LNCAP (cell line): Measurements from ENCODE around the gene SPATS2.

Experiments
- TF ChIP-seq, protein P1 (sequence below): fragments of 450-650 bp; IDR thresholded peaks from 2 replicates; pipeline ENCODE4 v1.5.1; 2017; ENCODE audit warnings: mild to moderate bottlenecking

The SPATS2 gene

DNA sequence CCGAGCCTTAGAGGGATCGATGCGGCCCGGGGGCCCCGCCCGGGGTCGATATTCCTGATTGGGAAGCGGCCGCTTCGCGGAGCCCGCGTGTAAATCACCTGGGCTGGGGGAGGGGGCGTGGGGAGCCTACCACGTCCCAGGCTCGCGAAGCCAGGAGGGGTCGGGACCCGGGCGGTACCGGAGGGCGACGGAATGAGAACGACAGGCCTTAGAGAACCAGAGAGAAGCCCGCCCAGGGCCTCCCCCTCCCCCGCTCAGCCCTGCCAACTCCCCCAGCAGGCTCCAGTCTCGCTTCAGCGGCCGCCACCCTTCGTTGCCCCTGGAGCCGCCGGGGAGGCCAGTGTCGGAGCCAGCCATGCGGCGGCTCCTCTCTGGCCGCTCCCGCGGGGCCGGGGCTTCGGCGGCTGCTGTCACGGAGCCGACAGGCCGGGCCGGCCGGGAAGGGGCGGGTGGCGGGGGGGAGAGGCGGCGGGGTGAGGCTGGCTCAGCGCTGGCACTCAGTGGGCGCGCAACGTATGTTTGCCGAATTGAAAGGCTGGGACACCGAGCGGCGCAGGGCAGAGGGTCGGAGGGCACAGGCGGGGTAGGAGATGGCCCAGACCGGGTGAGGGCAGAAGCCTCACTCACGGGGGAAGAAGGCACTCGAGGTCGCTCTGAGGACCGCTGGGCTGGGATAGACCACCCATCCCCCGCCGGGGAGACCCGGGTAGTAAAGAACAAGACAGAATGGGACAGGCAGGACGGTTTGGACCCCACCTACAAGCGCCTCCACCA lies 22.0 kb upstream of the SPATS2 start:
- TF ChIP-seq, protein P1, sequence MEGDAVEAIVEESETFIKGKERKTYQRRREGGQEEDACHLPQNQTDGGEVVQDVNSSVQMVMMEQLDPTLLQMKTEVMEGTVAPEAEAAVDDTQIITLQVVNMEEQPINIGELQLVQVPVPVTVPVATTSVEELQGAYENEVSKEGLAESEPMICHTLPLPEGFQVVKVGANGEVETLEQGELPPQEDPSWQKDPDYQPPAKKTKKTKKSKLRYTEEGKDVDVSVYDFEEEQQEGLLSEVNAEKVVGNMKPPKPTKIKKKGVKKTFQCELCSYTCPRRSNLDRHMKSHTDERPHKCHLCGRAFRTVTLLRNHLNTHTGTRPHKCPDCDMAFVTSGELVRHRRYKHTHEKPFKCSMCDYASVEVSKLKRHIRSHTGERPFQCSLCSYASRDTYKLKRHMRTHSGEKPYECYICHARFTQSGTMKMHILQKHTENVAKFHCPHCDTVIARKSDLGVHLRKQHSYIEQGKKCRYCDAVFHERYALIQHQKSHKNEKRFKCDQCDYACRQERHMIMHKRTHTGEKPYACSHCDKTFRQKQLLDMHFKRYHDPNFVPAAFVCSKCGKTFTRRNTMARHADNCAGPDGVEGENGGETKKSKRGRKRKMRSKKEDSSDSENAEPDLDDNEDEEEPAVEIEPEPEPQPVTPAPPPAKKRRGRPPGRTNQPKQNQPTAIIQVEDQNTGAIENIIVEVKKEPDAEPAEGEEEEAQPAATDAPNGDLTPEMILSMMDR = no peak

DNA sequence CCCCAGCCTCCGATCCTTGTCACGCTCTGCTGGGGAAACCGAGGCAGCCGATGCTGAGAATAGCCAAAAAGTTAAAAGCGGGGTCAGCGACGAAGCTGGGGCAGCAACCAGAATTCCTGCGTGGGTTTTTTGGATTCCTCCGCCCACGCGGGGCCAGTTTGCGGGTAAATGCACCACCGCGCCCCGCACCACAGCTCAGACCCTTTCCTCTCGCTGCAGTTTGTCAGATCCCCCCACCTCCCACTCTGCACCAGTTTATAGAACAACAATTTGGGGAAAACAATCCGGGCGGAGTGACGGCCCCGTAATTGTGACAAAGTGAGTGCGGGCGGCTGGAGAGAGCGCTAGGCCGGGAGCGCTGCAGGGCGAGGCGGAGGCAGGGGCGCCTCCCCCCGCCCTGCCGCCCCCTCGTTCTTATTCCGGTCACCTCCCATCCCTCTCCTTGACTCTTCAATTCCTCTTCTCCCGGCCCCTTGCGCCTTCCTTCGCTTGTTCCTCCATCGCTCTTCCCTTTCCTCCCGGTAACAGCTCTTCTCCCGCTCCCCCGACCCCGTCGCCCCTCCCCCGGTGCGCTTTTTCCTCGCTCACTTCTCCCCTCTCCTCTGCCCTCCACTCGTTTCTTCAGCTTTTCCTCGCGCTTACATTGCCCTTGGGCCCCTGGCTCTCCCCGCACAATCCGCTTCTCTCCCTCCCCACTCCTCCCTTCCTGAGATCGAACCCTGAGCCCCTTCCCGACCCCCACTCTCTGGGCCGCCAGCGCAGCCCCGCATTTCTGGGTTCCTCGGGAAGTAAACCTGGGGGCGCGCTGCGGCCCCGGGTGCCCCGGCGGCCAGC lies 21.2 kb upstream of the SPATS2 start:
- TF ChIP-seq, protein P1 = no peak

DNA sequence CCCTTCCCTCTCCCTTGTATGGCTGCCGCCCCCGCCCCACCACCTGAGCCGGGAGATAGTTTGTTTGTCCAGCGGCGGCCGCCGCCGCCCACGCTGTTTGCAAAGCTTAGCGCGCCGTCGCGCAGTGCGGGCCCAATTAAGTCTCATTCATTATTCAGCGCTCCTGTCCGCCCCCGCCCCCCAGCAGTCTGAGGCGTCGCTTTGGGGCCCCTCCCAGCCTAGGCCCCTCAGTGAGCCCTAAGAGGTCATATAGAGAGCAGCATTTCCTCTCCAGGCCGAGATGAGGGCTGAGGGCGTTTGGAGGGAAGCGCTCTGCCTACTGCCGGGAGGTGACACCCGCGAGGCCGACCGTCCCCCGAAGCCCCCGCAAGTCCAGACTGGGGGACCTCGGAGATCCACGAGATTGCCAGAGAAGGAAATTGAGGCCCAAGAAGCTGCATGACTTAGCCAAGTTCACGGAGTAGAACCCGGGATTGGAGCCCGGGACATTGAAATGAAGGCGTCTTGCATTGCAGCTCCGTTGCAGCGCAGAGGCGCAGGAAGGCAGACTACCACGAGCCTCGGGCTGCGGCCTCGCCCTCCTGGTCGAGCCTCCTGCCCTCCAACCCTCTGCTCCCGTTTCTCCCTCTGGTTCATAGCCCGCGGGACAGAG lies 20.5 kb upstream of the SPATS2 start, which contains the start of gene DNAJC22:
DNAJC22 (plus strand) TSS at position 230 of the 652 bp plus-strand sequence. CDS start 1,985 bp downstream, outside the sequence.
- TF ChIP-seq, protein P1 = no peak

DNA sequence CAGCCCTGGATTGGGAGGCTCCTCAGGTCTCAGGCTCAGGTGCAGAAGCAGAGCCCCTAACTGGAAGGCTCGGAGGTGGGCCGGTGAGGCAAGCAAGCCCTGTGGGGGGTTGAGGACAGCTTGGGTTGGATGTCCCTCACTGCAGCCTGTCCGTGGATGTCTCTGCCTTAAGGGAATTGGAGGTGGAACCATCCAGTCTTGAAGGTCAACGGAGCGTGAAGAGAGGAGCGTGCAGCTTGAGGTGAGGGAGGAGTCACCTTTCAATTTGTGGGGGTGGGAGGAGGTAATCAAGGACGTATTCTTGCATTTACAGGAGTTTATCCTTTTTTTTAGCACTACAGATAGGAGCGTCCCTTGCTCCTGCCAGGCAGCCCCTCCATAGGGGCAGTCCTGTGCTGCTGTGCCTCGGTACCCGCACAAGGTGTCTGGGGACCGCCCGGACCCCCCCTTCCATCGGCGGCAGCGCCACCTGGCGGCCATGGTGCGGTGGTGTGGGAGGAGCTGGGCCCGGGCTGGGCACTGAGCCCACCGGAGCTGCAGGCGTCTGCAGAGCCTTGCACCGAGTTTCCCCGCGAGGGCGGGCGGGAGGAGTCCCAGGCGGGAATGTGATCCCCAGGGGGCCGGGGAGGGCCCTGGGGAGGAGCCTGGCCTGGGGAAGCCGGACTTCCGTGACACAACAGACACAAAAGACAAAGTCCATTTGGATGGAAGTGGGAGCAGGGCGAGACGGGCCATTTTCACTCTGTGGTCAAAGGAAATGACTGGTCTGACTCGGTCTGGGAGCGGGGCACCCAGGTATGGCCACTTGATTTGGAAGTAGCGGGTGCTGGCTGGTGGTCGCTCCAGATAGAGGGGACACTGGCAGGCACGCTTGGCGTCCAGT lies 19.7 kb upstream of the SPATS2 start:
- TF ChIP-seq, protein P1 = peak; percentile 99

DNA sequence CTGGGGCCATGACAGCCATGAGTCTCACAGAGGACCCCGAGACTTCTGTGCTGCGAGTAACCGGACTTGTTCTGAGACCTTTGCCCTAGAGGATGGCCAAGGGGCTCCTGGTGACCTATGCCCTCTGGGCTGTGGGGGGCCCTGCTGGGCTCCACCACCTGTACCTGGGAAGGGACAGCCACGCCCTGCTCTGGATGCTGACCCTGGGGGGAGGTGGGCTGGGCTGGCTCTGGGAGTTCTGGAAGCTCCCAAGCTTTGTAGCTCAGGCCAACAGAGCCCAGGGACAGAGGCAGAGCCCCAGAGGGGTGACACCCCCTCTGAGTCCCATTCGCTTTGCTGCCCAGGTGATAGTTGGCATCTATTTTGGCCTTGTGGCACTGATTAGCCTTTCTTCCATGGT lies 18.5 kb upstream of the SPATS2 start:
- TF ChIP-seq, protein P1 = no peak

DNA sequence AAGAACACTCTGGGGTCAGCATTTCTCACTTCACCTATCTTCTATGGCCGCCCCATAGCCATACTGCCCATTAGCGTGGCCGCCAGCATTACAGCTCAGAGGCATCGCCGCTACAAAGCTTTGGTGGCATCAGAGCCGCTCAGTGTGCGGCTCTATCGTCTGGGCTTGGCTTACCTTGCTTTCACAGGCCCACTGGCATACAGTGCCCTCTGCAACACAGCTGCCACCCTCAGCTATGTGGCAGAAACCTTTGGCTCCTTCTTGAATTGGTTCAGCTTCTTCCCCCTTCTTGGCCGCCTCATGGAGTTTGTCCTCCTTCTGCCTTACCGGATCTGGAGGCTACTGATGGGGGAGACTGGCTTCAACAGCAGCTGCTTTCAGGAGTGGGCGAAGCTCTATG lies 18.0 kb upstream of the SPATS2 start:
- TF ChIP-seq, protein P1 = no peak
